H9 (cell line): ENCODE data around the gene METTL26. TPM values are rescaled to one million over a fixed set of nuclear protein-coding genes. Genes with fewer than 3 reads are reported as not detected.

ENCODE experiments used
- DNase-seq: peaks from one replicate; pipeline ENCODE4 v3.0.0-alpha.2; 2017
- H2AFZ ChIP-seq: one replicate; pipeline ENCODE4 v1.6.1; 2013; ENCODE audit warnings: mild to moderate bottlenecking, low read length, control low read depth, moderate library complexity
- H2AK5ac ChIP-seq: 2 replicates; pipeline ENCODE4 v1.6.1; 2013; ENCODE audit warnings: low read length, control low read depth, mixed read lengths; ENCODE audit not compliant: insufficient read length
- H2BK120ac ChIP-seq: one replicate; pipeline ENCODE4 v1.6.1; 2013; ENCODE audit warnings: low read depth, mild to moderate bottlenecking, low read length, control low read depth, inconsistent platforms; ENCODE audit not compliant: poor library complexity, severe bottlenecking
- H2BK12ac ChIP-seq: 2 replicates; pipeline ENCODE4 v1.6.1; 2013; ENCODE audit warnings: low read length, control low read depth, mixed read lengths, low read depth; ENCODE audit not compliant: insufficient read length
- H2BK15ac ChIP-seq: 2 replicates; pipeline ENCODE4 v1.6.1; 2013; ENCODE audit warnings: low read depth, low read length, control low read depth
- H2BK20ac ChIP-seq: one replicate; pipeline ENCODE4 v1.6.1; 2013; ENCODE audit warnings: low read depth, mild to moderate bottlenecking, low read length, control low read depth, inconsistent platforms; ENCODE audit not compliant: poor library complexity, severe bottlenecking
- H2BK5ac ChIP-seq: 2 replicates; pipeline ENCODE4 v1.6.1; 2013; ENCODE audit warnings: low read length, control low read depth, mixed read lengths; ENCODE audit not compliant: insufficient read length
- H3K14ac ChIP-seq: 2 replicates; pipeline ENCODE4 v1.6.1; 2013; ENCODE audit warnings: low read length, control low read depth; ENCODE audit not compliant: insufficient read depth
- H3K18ac ChIP-seq: 2 replicates; pipeline ENCODE4 v1.6.1; 2013; ENCODE audit warnings: low read depth, mild to moderate bottlenecking, mixed read lengths, low read length, control low read depth; ENCODE audit not compliant: insufficient read length
- H3K23ac ChIP-seq: 2 replicates; pipeline ENCODE4 v1.6.1; 2013; ENCODE audit warnings: low read length, control low read depth, mixed read lengths, low read depth; ENCODE audit not compliant: insufficient read length
- H3K23me2 ChIP-seq: 2 replicates; pipeline ENCODE4 v1.6.1; 2013; ENCODE audit warnings: low read depth, mild to moderate bottlenecking, mixed read lengths, low read length, control low read depth; ENCODE audit not compliant: insufficient read length, poor library complexity, severe bottlenecking
- H3K27ac ChIP-seq: 2 replicates; pipeline ENCODE4 v1.5.1; 2013; ENCODE audit warnings: low read length, control low read depth, mixed read lengths, low read depth; ENCODE audit not compliant: insufficient read length
- H3K27me3 ChIP-seq: 2 replicates; pipeline ENCODE4 v1.6.1; 2013; ENCODE audit warnings: low read length, control low read depth, inconsistent platforms; ENCODE audit not compliant: insufficient read depth
- H3K4ac ChIP-seq: 2 replicates; pipeline ENCODE4 v1.6.1; 2013; ENCODE audit warnings: low read depth, mild to moderate bottlenecking, control low read depth, inconsistent platforms, low read length, moderate library complexity
- H3K4me1 ChIP-seq: 2 replicates; pipeline ENCODE4 v1.6.1; 2013; ENCODE audit warnings: low read length, control low read depth, inconsistent platforms; ENCODE audit not compliant: insufficient read depth
- H3K4me2 ChIP-seq: 2 replicates; pipeline ENCODE4 v1.6.1; 2013; ENCODE audit warnings: low read length, control low read depth, mixed read lengths; ENCODE audit not compliant: insufficient read length, insufficient read depth
- H3K56ac ChIP-seq: 2 replicates; pipeline ENCODE4 v1.6.1; 2013; ENCODE audit warnings: low read depth, mild to moderate bottlenecking, mixed read lengths, low read length, control low read depth; ENCODE audit not compliant: insufficient read length
- H3K79me1 ChIP-seq: 2 replicates; pipeline ENCODE4 v1.6.1; 2013; ENCODE audit warnings: low read depth, mild to moderate bottlenecking, moderate library complexity, low read length, control low read depth, inconsistent platforms; ENCODE audit not compliant: insufficient read depth, poor library complexity, severe bottlenecking
- H3K79me2 ChIP-seq: 2 replicates; pipeline ENCODE4 v1.6.1; 2013; ENCODE audit warnings: low read length, control low read depth, inconsistent platforms; ENCODE audit not compliant: insufficient read depth
- H3K9ac ChIP-seq: 2 replicates; pipeline ENCODE4 v1.6.1; 2013; ENCODE audit warnings: low read length, control low read depth, mixed read lengths; ENCODE audit not compliant: insufficient read length; ENCODE audit errors: extremely low read depth
- H3K9me3 ChIP-seq: one replicate; pipeline ENCODE4 v1.6.1; 2013; ENCODE audit warnings: low read depth, low read length, inconsistent platforms; ENCODE audit not compliant: control insufficient read depth
- H3T11ph ChIP-seq: one replicate; pipeline ENCODE4 v1.6.1; 2013; ENCODE audit warnings: mild to moderate bottlenecking, low read length, control low read depth, inconsistent platforms
- H4K20me1 ChIP-seq: one replicate; pipeline ENCODE4 v1.6.1; 2013; ENCODE audit not compliant: control insufficient read depth, insufficient read length, insufficient read depth
- H4K5ac ChIP-seq: 2 replicates; pipeline ENCODE4 v1.6.1; 2013; ENCODE audit warnings: low read depth, mild to moderate bottlenecking, mixed read lengths, low read length, control low read depth; ENCODE audit not compliant: insufficient read length
- H4K8ac ChIP-seq: replicated peaks from 2 replicates; pipeline ENCODE4 v1.6.1; 2013; ENCODE audit warnings: low read length, control low read depth, mixed read lengths, low read depth; ENCODE audit not compliant: insufficient read length
- H4K91ac ChIP-seq: 2 replicates; pipeline ENCODE4 v1.6.1; 2013; ENCODE audit warnings: low read depth, mild to moderate bottlenecking, moderate library complexity, mixed read lengths, low read length, control low read depth; ENCODE audit not compliant: insufficient read length
- H3K27ac Mint-ChIP-seq, 3 experiments: 2 replicates in 2 of 3; 3 replicates in 1 of 3; pipeline ENCODE4 v1.8.0; 2020 to 2021; ENCODE audit warnings: mixed read lengths in 3 of 3, mild to moderate bottlenecking in 1 of 3, moderate library complexity in 1 of 3
- H3K27me3 Mint-ChIP-seq: 2 replicates; pipeline ENCODE4 v1.8.0; 2021; ENCODE audit warnings: low read depth, mild to moderate bottlenecking, moderate library complexity, mixed read lengths
- H3K36me3 Mint-ChIP-seq, 3 experiments: 2 replicates in 2 of 3; 3 replicates in 1 of 3; pipeline ENCODE4 v1.8.0; 2020 to 2021; ENCODE audit warnings: low read depth in 3 of 3, mixed read lengths in 3 of 3; ENCODE audit not compliant: insufficient read depth in 1 of 3
- H3K4me1 Mint-ChIP-seq, 2 experiments: 2 replicates each; pipeline ENCODE4 v1.8.0; 2020; ENCODE audit warnings: mixed read lengths in 2 of 2
- H3K4me3 Mint-ChIP-seq, 2 experiments: 2 replicates in 1 of 2; 3 replicates in 1 of 2; pipeline ENCODE4 v1.8.0; 2020 to 2021; ENCODE audit warnings: mild to moderate bottlenecking in 2 of 2, mixed read lengths in 2 of 2, moderate library complexity in 1 of 2
- H3K9me3 Mint-ChIP-seq, 2 experiments: 2 replicates in 1 of 2; 3 replicates in 1 of 2; pipeline ENCODE4 v1.8.0; 2020; ENCODE audit warnings: mild to moderate bottlenecking in 2 of 2, mixed read lengths in 2 of 2, moderate library complexity in 1 of 2
- CTCF ChIP-seq: fragments of 200-600 bp; sonication (generic); conservative IDR thresholded peaks from 3 replicates; pipeline ENCODE4 v1.8.0; 2021; ENCODE audit warnings: antibody characterized with exemption, mild to moderate bottlenecking
- WGBS: extraction: QIAGEN DNeasy Blood & Tissue Kit; methylation state at CpG from one replicate; pipeline ENCODE4 v1.1.7; 2013; ENCODE audit warnings: missing lambda C conversion rate, low lambda C conversion rate, mixed read lengths; ENCODE audit not compliant: insufficient read length; ENCODE audit errors: extremely low coverage; 5-methylcytosine and 5-hydroxymethylcytosine counted together
- total RNA-seq: library from RNA; stranded (reverse); gene quantifications from 2 replicates; pipeline ENCODE4 v1.2.1, GENCODE V29; 2021

Gene METTL26
- total RNA-seq, 1 experiment from 2014 or later = 108 TPM

- H4K91ac ChIP-seq = no peak overlapping the region
- no peak overlapping the region for H2BK20ac ChIP-seq
- no peak for TF ChIP-seq CTCF
- Mint-ChIP-seq H3K27ac (peak overlapping the region in 1 of 3 experiments; percentile 86; a peak in 2 of 7 replicates), H3K9me3 (no peaks in the 10 kb centered on the region), H3K4me1 (peaks cover 15 to 27% of the 10 kb centered on the region in 2 experiments), H3K36me3 (peaks cover 0 to 8% (median 0%) of the 10 kb centered on the region in 3 experiments; a peak in 2 of 7 replicates), H3K27me3 (no peaks in the 10 kb centered on the region), H3K4me3 (no peak overlapping the region; a peak in 1 of 5 replicates)
- no peaks in the 10 kb centered on the region for H3K27me3 ChIP-seq
- no peak overlapping the region for H2AK5ac ChIP-seq
- no peak overlapping the region for H3K9ac ChIP-seq
- no peaks in the 10 kb centered on the region for H3K79me1 ChIP-seq
- no peaks in the 10 kb centered on the region for H3K9me3 ChIP-seq
- H4K8ac ChIP-seq = no peak overlapping the region
- no peak for DNase-seq
- no peak overlapping the region for H3K18ac ChIP-seq
- no peak overlapping the region for H3K27ac ChIP-seq
- H3K23ac ChIP-seq = no peak overlapping the region
- H3K23me2 ChIP-seq = no peaks in the 10 kb centered on the region
- no peak overlapping the region for H3K4me2 ChIP-seq
- WGBS = no CpG with 5 or more reads among the region's 21 CpGs
- H3K4ac ChIP-seq = no peak overlapping the region
- H2BK5ac ChIP-seq = no peak overlapping the region
- H2AFZ ChIP-seq = no peak overlapping the region
- H3K79me2 ChIP-seq = no peaks in the 10 kb centered on the region
- no peak overlapping the region for H3T11ph ChIP-seq
- H2BK15ac ChIP-seq = no peak overlapping the region
- H3K4me1 ChIP-seq = no peaks in the 10 kb centered on the region; the same call in 1 of the 2 replicates
- no peak overlapping the region for H4K5ac ChIP-seq
- no peak overlapping the region for H3K56ac ChIP-seq
- H2BK120ac ChIP-seq = no peak overlapping the region
- H4K20me1 ChIP-seq = no peaks in the 10 kb centered on the region
- no peak overlapping the region; the same call in 1 of the 2 replicates for H3K14ac ChIP-seq
- no peak overlapping the region for H2BK12ac ChIP-seq
Observed at GRCh38 chr16:621526-622105, 14.5 kb downstream of the METTL26 start.
